Left ventricle myocardium inferior (tissue), 1 donor: ENCODE results near the gene NR2F1-AS1. TPM values are rescaled to one million over a fixed set of nuclear protein-coding genes. Genes with fewer than 3 reads are reported as not detected.

Source experiments
- DNase-seq: peaks from one replicate; pipeline ENCODE4 v3.0.0-alpha.2; 2020
- H3K27ac ChIP-seq: fragments of 200-600 bp; replicated peaks from 2 replicates; pipeline ENCODE4 v1.8.0; 2021
- H3K27me3 ChIP-seq: fragments of 200-600 bp; 2 replicates; pipeline ENCODE4 v1.8.0; 2021; ENCODE audit warnings: low read depth
- H3K36me3 ChIP-seq: fragments of 200-600 bp; 2 replicates; pipeline ENCODE4 v1.8.0; 2021
- H3K4me1 ChIP-seq: fragments of 200-600 bp; 2 replicates; pipeline ENCODE4 v1.8.0; 2021
- H3K4me3 ChIP-seq: fragments of 200-600 bp; 2 replicates; pipeline ENCODE4 v1.8.0; 2021; ENCODE audit warnings: mild to moderate bottlenecking, moderate library complexity
- H3K9me3 ChIP-seq: fragments of 200-600 bp; replicated peaks from 2 replicates; pipeline ENCODE4 v1.8.0; 2021
- CTCF ChIP-seq: fragments of 200-600 bp; IDR thresholded peaks from 2 replicates; pipeline ENCODE4 v1.8.0; 2021; ENCODE audit warnings: antibody characterized with exemption, mild to moderate bottlenecking, borderline replicate concordance
- intact Hi-C: fragments of 100-400 bp; cut with micrococcal nuclease; formaldehyde crosslinking; loops from one replicate; pipeline ENCODE4 v1.11.0; 2022
- total RNA-seq: library from RNA; stranded (reverse); fragmentation: NEBNext Ultra II Directional; extraction: Animal tissue kit (Norgen Biotek cat#: 25700); gene quantifications from one replicate; pipeline ENCODE4 v1.2.1, GENCODE V29; 2021
- donor health status: DM: no; HTN: yes; CAD: no; lungs with severe emphysema.

NR2F1-AS1 gene
- total RNA-seq, 1 donor from 2014 or later, result 0.60 TPM

GRCh38 chr5:93606382-93606752 is 25.3 kb upstream of the NR2F1-AS1 start:
- intact Hi-C loops, result loop anchor here (10.0 kb wide), 1 partner anchor 198 kb away; no protein-coding TSS in a partner anchor
- Histone ChIP-seq H3K4me1 (peaks cover 27% of the 10 kb centered on the region), H3K9me3 (no peaks in the 10 kb centered on the region), H3K27ac (no peak overlapping the region), H3K36me3 (no peaks in the 10 kb centered on the region), H3K27me3 (peaks cover 100% of the 10 kb centered on the region), H3K4me3 (no peak overlapping the region)
- no peak for DNase-seq
- no peak for TF ChIP-seq CTCF

GRCh38 chr5:93604644-93605515 is 23.9 kb upstream of the NR2F1-AS1 start:
- DNase-seq, result no peak
- peaks cover 27% of the 10 kb centered on the region for H3K4me1 ChIP-seq
- H3K9me3 ChIP-seq, result no peaks in the 10 kb centered on the region
- no peak overlapping the region for H3K4me3 ChIP-seq
- H3K36me3 ChIP-seq, result no peaks in the 10 kb centered on the region
- TF ChIP-seq CTCF, result no peak
- H3K27me3 ChIP-seq, result peaks cover 100% of the 10 kb centered on the region
- no peak overlapping the region for H3K27ac ChIP-seq
- intact Hi-C loops, result loop anchor here (10.0 kb wide), 1 partner anchor 200 kb away; no protein-coding TSS in a partner anchor

- no peaks in the 10 kb centered on the region for H3K9me3 ChIP-seq
- no peak overlapping the region for H3K27ac ChIP-seq
- intact Hi-C loops, result loop anchor here (10.0 kb wide), 1 partner anchor 201 kb away; no protein-coding TSS in a partner anchor
- H3K27me3 ChIP-seq, result peaks cover 100% of the 10 kb centered on the region
- peaks cover 27% of the 10 kb centered on the region for H3K4me1 ChIP-seq
- peak overlapping the region; percentile 20 for H3K4me3 ChIP-seq
- DNase-seq, result no peak
- TF ChIP-seq CTCF, result no peak
- no peaks in the 10 kb centered on the region for H3K36me3 ChIP-seq
Observed at GRCh38 chr5:93603793-93604643, 23.0 kb upstream of the NR2F1-AS1 start.

- no peaks in the 10 kb centered on the region for H3K36me3 ChIP-seq
- no peak overlapping the region for H3K27ac ChIP-seq
- TF ChIP-seq CTCF, result no peak
- peaks cover 24% of the 10 kb centered on the region for H3K4me1 ChIP-seq
- no peaks in the 10 kb centered on the region for H3K9me3 ChIP-seq
- intact Hi-C loops, result loop anchor here (10.0 kb wide), 1 partner anchor 202 kb away; no protein-coding TSS in a partner anchor
- H3K4me3 ChIP-seq, result no peak overlapping the region
- peaks cover 100% of the 10 kb centered on the region for H3K27me3 ChIP-seq
- DNase-seq, result no peak
Observed at GRCh38 chr5:93603078-93603792, 22.2 kb upstream of the NR2F1-AS1 start.
